ENCODE results near the gene TNFSF13.
"Not testable (repeated sequence)": the region's sequence is repeated elsewhere in the genome, so short reads cannot be mapped to it uniquely, and the experiment has no call there.

The TNFSF13 gene

GRCh38 chr17:7592422-7593021 is 34.0 kb downstream of the TNFSF13 start:
- H3K36me3 ChIP-seq: peaks cover 74% of the 10 kb centered on the region
- TF ChIP-seq CTCF (IDR thresholded peaks at IDR 0.05; ENCODE audit: low read depth, low read length): no peak
- no peaks in the 10 kb centered on the region for H3K9me3 ChIP-seq (ENCODE audit: severe bottlenecking)
- no peak for DNase-seq
- no peak overlapping the region for H3K4me3 ChIP-seq (ENCODE audit: low read depth, low read length)
- H3K27me3 ChIP-seq (ENCODE audit: insufficient read depth, low read depth, severe bottlenecking): no peaks in the 10 kb centered on the region
- no peak overlapping the region; the same call in 1 of the 2 replicates for H3K27ac ChIP-seq

GRCh38 chr17:7593296-7593695 is 34.7 kb downstream of the TNFSF13 start:
- Histone ChIP-seq H3K36me3 (peaks cover 71% of the 10 kb centered on the region), H3K9me3 (ENCODE audit: severe bottlenecking) (no peaks in the 10 kb centered on the region)
- no peak for DNase-seq

GRCh38 chr17:7597561-7597960 is 39.0 kb downstream of the TNFSF13 start:
- H3K27ac ChIP-seq; H3K4me3 ChIP-seq (ENCODE audit: low read depth, low read length); H3K27me3 ChIP-seq (ENCODE audit: insufficient read depth, low read depth, severe bottlenecking); H3K9me3 ChIP-seq (ENCODE audit: severe bottlenecking); DNase-seq: not testable (repeated sequence)
- H3K36me3 ChIP-seq: peaks cover 91% of the 10 kb centered on the region

More at GRCh38 chr17:7593296-7593695, 34.7 kb downstream of the TNFSF13 start:
- Histone ChIP-seq H3K27me3 (ENCODE audit: insufficient read depth, low read depth, severe bottlenecking) (no peaks in the 10 kb centered on the region), H3K27ac (no peak overlapping the region), H3K4me3 (ENCODE audit: low read depth, low read length) (no peak overlapping the region)
- no peak for TF ChIP-seq CTCF (IDR thresholded peaks at IDR 0.05; ENCODE audit: low read depth, low read length)

- Histone ChIP-seq H3K9me3 (ENCODE audit: severe bottlenecking) (no peaks in the 10 kb centered on the region), H3K36me3 (peaks cover 64% of the 10 kb centered on the region), H3K27me3 (ENCODE audit: insufficient read depth, low read depth, severe bottlenecking) (no peaks in the 10 kb centered on the region), H3K27ac (no peak overlapping the region), H3K4me3 (ENCODE audit: low read depth, low read length) (no peak overlapping the region)
- no peak for DNase-seq
- TF ChIP-seq CTCF (IDR thresholded peaks at IDR 0.05; ENCODE audit: low read depth, low read length): no peak
Observed at GRCh38 chr17:7606280-7606679, 47.7 kb downstream of the TNFSF13 start.

GRCh38 chr17:7610641-7611040 is 52.1 kb downstream of the TNFSF13 start:
- peaks cover 38% of the 10 kb centered on the region for H3K36me3 ChIP-seq
- TF ChIP-seq CTCF (IDR thresholded peaks at IDR 0.05; ENCODE audit: low read depth, low read length): no peak
- H3K9me3 ChIP-seq (ENCODE audit: severe bottlenecking): no peaks in the 10 kb centered on the region
- no peaks in the 10 kb centered on the region for H3K27me3 ChIP-seq (ENCODE audit: insufficient read depth, low read depth, severe bottlenecking)
- no peak for DNase-seq
- no peak overlapping the region for H3K27ac ChIP-seq
- H3K4me3 ChIP-seq (ENCODE audit: low read depth, low read length): no peak overlapping the region
